OCI-LY3 (cell line): ENCODE data around the gene TANC1.

Experiments
- EZH2phosphoT487 ChIP-seq: fragments of 200-600 bp; shearing (Covaris generic); IDR thresholded peaks from 2 replicates; pipeline ENCODE4 v1.6.1; 2018; ENCODE audit warnings: antibody characterized with exemption, mixed run types, low read depth
- TF ChIP-seq, protein P1 (sequence below): fragments of 200-600, 300-600 bp; sonication (generic); IDR thresholded peaks from 2 replicates; pipeline ENCODE4 v1.5.1; 2014; ENCODE audit warnings: antibody characterized with exemption, low read length, low read depth

DNA sequence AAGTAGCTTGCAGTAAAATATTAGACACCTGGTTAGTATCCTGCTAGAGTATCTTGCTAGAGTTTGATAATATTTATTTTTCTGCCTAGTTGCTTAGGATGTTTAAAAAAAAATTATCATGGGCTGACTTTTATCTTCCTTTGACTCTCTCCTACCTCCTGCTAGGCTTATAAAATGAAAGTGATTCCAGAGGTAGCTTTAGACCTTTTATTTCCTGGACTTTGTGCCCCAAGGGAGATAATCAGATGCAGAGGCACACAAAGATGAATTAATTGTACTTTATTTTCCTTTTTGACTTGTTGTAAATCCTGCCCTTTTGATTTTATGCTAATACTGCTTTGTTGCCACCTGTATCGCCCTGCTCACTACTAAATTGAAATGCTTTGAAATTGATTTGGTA is 187.4 kb downstream of the TANC1 start:
- TF ChIP-seq, protein P1, sequence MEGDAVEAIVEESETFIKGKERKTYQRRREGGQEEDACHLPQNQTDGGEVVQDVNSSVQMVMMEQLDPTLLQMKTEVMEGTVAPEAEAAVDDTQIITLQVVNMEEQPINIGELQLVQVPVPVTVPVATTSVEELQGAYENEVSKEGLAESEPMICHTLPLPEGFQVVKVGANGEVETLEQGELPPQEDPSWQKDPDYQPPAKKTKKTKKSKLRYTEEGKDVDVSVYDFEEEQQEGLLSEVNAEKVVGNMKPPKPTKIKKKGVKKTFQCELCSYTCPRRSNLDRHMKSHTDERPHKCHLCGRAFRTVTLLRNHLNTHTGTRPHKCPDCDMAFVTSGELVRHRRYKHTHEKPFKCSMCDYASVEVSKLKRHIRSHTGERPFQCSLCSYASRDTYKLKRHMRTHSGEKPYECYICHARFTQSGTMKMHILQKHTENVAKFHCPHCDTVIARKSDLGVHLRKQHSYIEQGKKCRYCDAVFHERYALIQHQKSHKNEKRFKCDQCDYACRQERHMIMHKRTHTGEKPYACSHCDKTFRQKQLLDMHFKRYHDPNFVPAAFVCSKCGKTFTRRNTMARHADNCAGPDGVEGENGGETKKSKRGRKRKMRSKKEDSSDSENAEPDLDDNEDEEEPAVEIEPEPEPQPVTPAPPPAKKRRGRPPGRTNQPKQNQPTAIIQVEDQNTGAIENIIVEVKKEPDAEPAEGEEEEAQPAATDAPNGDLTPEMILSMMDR, result no peak
- TF ChIP-seq EZH2phosphoT487, result no peak
